ENCODE measurements around the gene LAMB4.
A peak's percentile ranks its signal among the peaks of the same experiment; 100 is the strongest.

The LAMB4 gene

DNA sequence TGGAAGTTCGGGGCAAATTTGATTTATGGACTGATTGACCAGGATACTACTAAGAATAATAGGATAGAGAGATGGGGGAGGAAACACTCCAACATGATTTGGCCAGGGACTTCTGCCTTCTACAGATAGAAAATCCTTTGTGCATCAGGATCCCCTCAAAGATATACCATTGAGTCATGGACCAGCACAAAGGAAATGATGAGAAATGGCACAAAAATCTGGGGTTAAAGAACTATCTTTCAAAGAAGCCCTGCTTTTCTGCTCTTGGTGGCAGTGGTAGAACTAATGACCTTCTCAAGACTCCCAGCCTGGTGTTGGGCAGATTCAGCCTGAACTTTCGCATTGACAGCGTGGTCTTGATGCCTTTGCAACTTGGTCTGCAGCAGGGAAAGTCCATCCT lies 99.6 kb downstream of the LAMB4 start:
- H3K4me3 ChIP-seq (ENCODE audit: low read length) = no peak overlapping the region
- TF ChIP-seq CTCF (conservative IDR thresholded peaks at IDR 0.05; ENCODE audit: low read length) = no peak
- DNase-seq (ENCODE audit: low read depth) = peak; percentile 20

DNA sequence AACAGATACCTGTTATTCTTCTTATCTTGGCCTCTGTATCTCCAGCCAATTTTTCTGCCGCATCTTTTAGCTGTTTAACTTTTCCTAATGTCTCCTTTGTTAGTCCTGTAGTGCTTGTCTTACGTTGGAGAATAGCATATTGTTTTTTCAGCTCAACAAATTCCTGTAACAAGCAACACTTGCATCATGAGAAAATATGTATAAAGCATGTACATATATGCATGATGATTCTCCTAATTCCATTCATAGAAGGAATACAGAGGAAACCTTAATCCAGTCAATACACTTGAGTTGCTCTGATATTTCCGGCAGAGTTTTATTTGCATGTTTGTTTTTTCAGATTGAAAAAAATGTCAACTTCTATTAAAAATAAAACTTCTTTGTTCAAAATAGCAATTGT lies 101.1 kb downstream of the LAMB4 start:
- no peak overlapping the region for H3K4me3 ChIP-seq (ENCODE audit: low read length)
- DNase-seq (ENCODE audit: low read depth) = no peak
- TF ChIP-seq CTCF (conservative IDR thresholded peaks at IDR 0.05; ENCODE audit: low read length) = no peak

DNA sequence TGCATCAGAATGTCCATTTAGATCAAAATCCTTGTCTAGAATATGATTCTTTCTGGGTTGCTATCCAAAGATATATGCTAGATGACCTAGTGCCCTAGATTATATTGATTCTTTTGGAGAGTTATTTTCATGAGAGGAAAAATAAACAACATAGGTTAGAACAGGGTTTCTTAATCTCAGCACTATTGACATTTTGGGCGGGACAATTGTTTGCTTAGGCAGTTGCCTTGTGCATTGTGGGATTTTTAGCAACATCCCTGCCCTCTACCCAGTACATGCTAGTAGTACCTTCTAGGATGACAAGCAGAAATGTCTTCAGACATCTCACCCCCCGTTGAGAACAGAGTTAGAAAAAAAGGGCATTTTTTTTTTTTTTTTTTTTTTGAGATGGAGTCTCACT lies 102.0 kb downstream of the LAMB4 start:
- TF ChIP-seq CTCF (conservative IDR thresholded peaks at IDR 0.05; ENCODE audit: low read length) = no peak
- H3K4me3 ChIP-seq (ENCODE audit: low read length) = no peak overlapping the region
- DNase-seq (ENCODE audit: low read depth) = no peak

GRCh38 chr7:108027239-108027638 lies 102.9 kb downstream of the LAMB4 start:
- DNase-seq (ENCODE audit: low read depth) = no peak
- H3K4me3 ChIP-seq (ENCODE audit: low read length) = no peak overlapping the region
- no peak for TF ChIP-seq CTCF (conservative IDR thresholded peaks at IDR 0.05; ENCODE audit: low read length)

DNA sequence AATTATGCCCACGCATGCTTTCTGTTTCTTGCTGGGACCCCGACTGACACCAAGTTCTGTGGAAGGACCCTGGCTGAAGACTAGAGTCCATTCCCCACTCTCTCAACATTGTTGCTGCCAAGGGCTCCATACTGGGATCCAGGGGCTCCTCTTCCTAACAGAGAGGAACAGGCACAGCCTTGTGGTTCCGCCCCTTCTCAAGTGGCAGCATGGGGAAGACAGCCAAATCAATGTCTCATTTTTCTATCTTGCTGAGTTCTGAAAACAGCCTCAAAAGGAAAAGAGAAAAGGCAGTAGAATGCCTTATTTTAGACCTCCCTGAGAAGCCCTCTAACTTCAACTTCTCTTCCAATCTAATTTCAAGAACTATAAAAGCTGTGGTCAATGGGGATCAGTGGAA lies 103.5 kb downstream of the LAMB4 start:
- TF ChIP-seq CTCF (conservative IDR thresholded peaks at IDR 0.05; ENCODE audit: low read length) = no peak
- H3K4me3 ChIP-seq (ENCODE audit: low read length) = no peak overlapping the region
- DNase-seq (ENCODE audit: low read depth) = no peak

DNA sequence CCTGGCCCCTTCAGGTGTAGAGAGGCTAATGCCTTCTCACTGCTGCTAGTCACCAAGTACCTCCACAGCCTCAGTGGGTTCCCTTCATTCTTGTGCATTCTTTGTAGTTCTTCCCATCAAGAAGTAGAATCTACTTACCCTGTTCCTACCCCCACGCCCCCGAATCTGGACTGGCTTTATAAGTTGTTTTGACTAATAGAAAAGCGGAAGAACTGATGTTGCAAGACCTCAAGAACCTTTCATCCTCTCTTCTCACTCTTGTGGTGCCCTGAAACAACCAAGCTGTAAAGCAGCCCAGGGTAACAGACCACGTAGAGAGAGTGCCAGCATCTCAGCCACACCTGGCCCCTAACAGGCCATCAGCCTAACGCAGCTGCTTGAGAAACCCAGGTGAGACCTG lies 104.0 kb downstream of the LAMB4 start:
- no peak for DNase-seq (ENCODE audit: low read depth)
- no peak for TF ChIP-seq CTCF (conservative IDR thresholded peaks at IDR 0.05; ENCODE audit: low read length)
- no peak overlapping the region for H3K4me3 ChIP-seq (ENCODE audit: low read length)

GRCh38 chr7:108024538-108024937 lies 105.6 kb downstream of the LAMB4 start:
- no peak for TF ChIP-seq CTCF (conservative IDR thresholded peaks at IDR 0.05; ENCODE audit: low read length)
- H3K4me3 ChIP-seq (ENCODE audit: low read length) = no peak overlapping the region
- DNase-seq (ENCODE audit: low read depth) = no peak
